HG02759 (cell line): ENCODE data around the gene IFITM5.
A peak's percentile ranks its signal among the peaks of the same experiment; 100 is the strongest.
"Not testable (repeated sequence)": the region's sequence is repeated elsewhere in the genome, so short reads cannot be mapped to it uniquely, and the experiment has no call there.

Source experiments
- ATAC-seq: cut with Tn5 transposase; IDR thresholded peaks from one replicate; pipeline ENCODE4 v1.9.1; 2021; ENCODE audit warnings: mild to moderate bottlenecking, moderate library complexity; ENCODE audit not compliant: unreplicated experiment

The IFITM5 gene

GRCh38 chr11:313304-313786, 14.0 kb upstream of the IFITM5 start:
- peak; percentile 5 for ATAC-seq

DNA sequence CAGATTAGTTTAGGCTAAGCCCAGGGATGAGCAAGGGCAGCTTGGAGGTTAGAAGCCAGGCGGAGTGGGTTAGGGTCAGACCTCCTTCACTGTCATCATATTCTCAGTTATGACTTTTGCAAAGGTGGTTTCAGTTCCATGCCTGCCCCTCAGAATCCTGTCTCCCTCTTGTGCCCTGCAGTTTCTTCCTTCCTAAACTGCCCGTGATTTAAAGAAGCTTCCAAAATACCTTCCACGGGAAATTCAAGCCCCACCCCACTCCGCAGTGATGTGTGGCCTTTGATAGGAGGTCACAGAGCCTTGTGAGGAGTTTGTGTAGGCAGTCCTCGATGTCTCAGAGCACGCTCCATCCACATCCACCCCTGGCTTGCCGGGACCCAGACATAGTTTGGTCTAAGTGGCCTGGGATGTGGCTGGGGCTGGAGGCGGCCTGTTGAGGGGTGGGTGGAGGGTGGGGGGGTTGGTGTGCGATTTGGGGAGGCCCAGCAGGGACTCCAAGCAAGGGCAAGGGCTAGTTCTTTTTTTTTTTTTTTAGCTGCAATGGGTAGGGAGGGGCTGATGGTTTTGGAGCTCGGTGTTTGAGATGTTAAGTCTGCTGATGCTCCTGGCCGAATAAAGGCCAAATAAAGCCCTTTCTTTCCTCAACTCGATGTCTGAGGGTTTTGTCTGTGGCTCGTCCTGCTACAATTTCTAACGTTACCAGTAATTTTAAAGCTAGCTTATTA, 12.9 kb upstream of the IFITM5 start:
- no peak for ATAC-seq

DNA sequence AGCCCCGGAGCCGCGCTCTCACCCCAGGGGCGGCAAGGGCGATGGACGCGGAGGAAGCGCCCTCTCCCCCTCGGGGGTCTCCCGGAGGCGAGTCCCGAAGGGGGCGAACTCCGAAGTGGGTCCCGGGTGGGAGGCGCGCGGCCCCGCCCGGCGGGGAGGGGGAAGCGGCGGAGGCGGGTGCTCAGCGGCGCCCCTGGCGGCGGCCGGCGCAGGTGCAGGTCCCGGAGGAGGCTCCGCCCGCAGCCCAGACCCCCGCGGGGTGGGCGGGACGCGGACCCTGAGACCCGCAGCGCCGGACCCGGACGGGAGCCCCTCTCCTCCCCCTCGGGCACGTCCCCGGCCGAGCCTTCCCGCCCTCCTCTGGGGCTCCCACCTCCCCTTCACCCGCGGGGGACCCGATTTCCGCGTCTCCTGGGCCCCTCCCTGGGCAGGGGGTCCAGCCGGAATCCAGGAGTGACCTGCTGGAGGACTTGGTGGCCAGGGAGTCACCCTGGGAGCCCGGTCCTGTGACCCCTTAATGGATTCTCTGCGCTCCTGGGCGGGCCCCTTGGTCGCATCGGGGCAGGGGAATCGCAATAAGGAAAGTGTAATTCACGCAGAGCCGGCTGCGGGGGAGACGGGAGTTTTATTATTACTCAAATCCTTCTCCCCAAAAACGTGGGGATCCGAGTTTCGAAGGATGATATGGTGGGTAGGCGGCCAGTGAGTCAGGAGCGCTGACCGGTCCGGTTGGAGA, 11.9 kb upstream of the IFITM5 start:
- ATAC-seq, result peak; percentile 50

DNA sequence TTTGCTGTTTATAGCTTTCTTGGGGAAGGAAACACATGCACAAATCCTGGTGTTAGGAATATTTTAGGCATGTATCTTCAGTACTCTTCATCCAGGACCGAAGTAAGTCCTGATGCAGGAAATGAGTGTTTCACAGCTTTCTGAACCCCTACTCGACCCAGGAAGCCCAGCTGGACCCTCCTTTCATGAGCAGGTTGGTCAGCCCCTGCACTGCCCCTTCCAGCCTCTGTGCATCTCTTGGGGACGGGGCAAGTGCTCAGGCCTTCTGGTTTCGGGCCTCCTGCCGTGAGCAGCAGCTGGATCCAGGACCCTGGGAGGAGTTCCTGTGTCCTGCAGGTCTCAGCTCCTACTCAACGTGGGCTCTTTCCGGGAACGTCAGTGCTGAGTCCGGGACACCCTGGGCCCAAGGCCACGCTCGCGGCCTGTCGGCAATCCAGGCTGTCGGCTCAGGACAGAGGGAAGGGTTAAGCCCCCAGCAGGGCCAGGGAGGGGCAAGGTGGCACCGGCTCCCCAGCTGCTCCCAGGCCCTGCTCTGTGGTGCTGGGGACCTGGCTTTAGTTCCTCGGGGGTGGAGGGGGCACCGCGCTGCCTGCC, 10.8 kb upstream of the IFITM5 start:
- not testable (repeated sequence) for ATAC-seq

GRCh38 chr11:308740-309665, 9.7 kb upstream of the IFITM5 start:
- ATAC-seq, result not testable (repeated sequence)

GRCh38 chr11:307766-308708, 8.7 kb upstream of the IFITM5 start, which contains the start of gene IFITM2:
IFITM2 (plus strand) TSS chr11:307816; CDS start chr11:308193, 377 bp downstream.
- not testable (repeated sequence) for ATAC-seq

DNA sequence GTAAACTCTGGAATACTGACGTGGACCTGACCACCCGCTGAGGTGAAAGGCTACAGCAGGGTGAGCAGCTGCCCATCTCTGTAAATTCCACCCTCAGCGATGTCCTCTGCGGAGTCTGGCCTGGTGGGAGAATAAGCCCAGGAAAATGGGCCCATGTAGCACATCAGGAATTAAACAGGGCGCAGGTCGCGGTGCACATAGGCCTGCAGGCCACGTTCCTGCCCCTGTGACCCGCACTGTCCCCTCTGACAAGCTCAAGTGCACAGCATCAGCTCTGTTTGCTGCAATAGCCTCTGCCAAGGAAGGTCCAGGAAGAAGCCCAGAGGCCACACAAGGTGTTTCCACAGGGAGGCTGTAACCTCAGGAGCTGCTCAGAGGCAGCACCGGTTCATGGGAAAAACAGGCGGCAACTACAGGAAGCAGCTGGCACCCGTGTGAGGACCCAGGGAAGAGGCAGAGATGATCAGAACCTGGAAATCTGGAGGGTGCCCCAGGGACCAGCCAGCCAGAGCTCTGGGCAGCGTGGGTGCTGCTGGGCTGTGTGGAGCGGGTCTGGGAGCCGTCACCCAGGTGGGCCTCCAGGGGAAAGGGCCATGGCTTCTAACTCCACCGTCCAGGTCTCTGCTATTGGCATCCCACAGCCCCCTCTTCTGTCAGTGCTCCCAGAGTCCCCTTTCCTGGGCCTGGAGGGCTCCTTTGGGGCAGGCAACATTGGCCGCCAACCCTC, 7.5 kb upstream of the IFITM5 start:
- no peak for ATAC-seq

DNA sequence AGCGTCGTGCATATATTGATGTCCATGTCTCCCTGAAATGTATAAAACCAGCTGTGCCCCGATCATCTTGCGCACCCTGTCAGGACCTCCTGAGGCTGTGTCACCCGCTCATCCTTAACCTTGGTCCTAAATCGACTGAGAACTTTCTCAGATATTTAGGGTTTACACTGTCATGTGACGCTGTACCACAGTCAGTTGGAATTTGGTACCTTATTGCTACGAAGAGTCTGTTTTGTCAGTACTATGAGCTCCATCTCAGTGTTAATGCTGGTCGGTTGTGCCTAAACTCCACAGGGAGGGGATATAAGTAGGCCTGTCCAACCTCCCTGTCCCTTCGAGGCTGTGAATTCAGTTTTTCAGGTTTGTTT, 6.5 kb upstream of the IFITM5 start:
- no peak for ATAC-seq

- ATAC-seq, result no peak
These were observed 5.9 kb upstream of the IFITM5 start for GRCh38 chr11:304915-305843.

DNA sequence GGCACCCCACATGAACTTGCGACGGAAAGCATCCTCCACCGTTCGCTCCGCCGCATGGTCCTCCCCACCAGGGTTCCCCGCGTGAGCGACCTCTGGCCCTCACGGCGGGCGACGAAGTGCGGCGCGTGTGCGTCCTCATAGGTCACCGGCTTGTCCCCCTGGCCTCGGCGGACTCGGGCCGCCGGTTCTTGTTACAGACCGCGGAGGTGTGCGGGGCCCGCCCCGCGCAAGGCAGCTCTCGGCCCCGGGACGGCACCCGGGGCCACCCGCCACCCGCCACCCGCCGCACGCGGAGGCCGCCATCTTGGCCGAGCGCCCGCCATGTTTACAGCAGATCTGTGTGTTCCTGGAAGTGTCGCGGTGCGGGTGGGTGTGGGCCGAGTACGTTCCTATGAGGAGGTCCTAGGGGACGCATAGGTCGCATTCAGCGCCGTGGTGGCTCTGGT, 4.8 kb upstream of the IFITM5 start:
- ATAC-seq, result no peak

DNA sequence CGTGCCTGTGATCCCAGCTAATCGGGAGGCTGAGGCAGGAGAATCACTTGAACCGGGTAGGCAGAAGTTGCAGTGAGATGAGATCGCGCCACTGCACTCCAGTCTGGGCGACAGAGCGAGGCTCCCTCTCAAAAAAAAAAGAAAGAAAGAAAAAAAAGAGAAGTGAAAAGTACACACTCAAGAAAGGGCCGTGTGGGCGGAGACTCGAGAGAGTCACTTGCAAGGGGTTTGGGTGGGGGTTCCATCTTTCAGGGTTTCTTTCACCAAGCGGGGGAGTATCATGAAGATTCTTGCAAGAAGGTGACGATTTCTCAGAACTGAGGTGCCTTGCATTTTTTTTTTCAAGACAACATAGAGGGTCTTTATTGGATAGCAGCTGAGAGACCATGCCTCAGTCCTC, 4.0 kb upstream of the IFITM5 start:
- ATAC-seq, result no peak

GRCh38 chr11:299951-300735, 817 bp upstream of the IFITM5 start:
- no peak for ATAC-seq

DNA sequence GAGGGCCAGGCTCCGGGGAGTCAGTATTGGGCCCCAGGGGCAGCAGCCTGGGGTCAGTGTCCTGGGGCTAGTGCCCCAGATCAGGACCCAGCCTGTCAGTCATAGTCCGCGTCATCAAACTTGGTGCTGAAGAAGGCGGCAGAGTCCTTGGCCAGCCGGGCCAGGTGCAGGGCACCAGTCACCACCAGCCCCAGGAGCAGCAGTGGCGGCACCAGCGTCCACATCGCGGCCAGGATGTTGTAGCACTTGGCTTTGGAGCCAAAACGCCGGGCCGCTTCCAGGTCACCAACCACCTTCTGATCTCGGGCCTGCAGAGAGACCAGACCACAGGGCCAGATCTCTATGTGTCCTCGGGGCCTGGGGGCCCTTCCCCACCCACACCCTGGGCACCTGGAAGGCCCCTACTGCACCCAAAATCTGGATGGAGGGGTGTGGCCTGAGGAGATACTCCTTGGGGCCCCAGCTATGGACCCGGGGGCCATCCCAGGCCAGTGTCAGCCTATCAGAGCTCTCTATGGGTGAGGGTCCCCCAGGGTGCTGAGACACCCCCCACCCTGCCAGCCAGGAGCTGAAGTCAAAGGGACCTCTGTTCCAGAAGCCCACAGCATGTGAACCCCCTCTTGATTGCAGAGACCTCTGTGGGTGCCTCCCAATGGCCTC, 790 bp downstream of the IFITM5 start:
- no peak for ATAC-seq

GRCh38 chr11:297586-298405, 1.5 kb downstream of the IFITM5 start:
- ATAC-seq, result no peak

DNA sequence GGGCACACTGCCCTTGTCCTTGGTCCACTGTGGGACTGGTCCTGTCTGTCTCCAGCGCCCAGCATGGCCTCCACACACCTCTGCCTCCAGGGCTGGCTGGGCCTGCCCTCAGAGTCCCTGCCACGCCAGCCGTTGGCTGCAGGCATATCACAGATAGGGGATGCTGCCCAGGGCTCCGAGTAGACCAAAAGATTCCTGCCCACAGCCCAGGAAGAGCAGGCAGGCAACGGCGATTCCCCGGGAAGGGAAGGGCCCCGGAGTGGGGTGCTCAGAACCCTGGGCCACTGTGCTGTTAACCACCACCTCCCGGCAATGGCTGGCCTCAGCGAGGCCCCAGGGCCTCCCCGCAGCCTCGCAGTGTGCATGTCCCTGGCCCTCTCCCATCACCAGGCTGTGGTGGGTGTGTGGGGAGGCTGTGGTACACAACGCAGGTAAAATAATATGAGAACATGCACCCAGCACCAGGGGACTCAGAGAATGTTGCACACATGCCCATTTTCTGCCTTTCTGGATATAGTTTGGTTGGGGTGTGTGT, 2.2 kb downstream of the IFITM5 start:
- no peak for ATAC-seq
